ENCODE results near the gene WWOX.

WWOX gene

GRCh38 chr16:79164388-79164995 lies 1065.0 kb downstream of the WWOX start:
- no peak for TF ChIP-seq POLR2A (IDR thresholded peaks at IDR 0.05; ENCODE audit: extremely low read depth, insufficient read length)
- no peak for TF ChIP-seq CTCF (IDR thresholded peaks at IDR 0.05; ENCODE audit: low read depth, low read length)
- no peak for TF ChIP-seq MYC (IDR thresholded peaks at IDR 0.05; ENCODE audit: low read depth, low read length)
- TF ChIP-seq MAX (IDR thresholded peaks at IDR 0.05; ENCODE audit: low read depth, low read length): no peak
- DNase-seq (ENCODE audit: low read depth): no peak
- peak overlapping the region; percentile 32 for H3K4me3 ChIP-seq (ENCODE audit: low read depth, low read length)

GRCh38 chr16:79165079-79165478 lies 1065.6 kb downstream of the WWOX start:
- DNase-seq (ENCODE audit: low read depth): no peak
- TF ChIP-seq CTCF (IDR thresholded peaks at IDR 0.05; ENCODE audit: low read depth, low read length): no peak
- TF ChIP-seq POLR2A (IDR thresholded peaks at IDR 0.05; ENCODE audit: extremely low read depth, insufficient read length): no peak
- TF ChIP-seq MAX (IDR thresholded peaks at IDR 0.05; ENCODE audit: low read depth, low read length): no peak
- no peak for TF ChIP-seq MYC (IDR thresholded peaks at IDR 0.05; ENCODE audit: low read depth, low read length)
- H3K4me3 ChIP-seq (ENCODE audit: low read depth, low read length): no peak overlapping the region

- TF ChIP-seq MAX (IDR thresholded peaks at IDR 0.05; ENCODE audit: low read depth, low read length): no peak
- no peak for TF ChIP-seq POLR2A (IDR thresholded peaks at IDR 0.05; ENCODE audit: extremely low read depth, insufficient read length)
- no peak for TF ChIP-seq CTCF (IDR thresholded peaks at IDR 0.05; ENCODE audit: low read depth, low read length)
- no peak for TF ChIP-seq MYC (IDR thresholded peaks at IDR 0.05; ENCODE audit: low read depth, low read length)
- DNase-seq (ENCODE audit: low read depth): no peak
- no peak overlapping the region for H3K4me3 ChIP-seq (ENCODE audit: low read depth, low read length)
Measured at GRCh38 chr16:79165506-79165905, 1066.1 kb downstream of the WWOX start.

GRCh38 chr16:79167893-79168292 lies 1068.4 kb downstream of the WWOX start:
- no peak overlapping the region for H3K4me3 ChIP-seq (ENCODE audit: low read depth, low read length)
- DNase-seq (ENCODE audit: low read depth): no peak
- TF ChIP-seq MYC (IDR thresholded peaks at IDR 0.05; ENCODE audit: low read depth, low read length) (no peak), MAX (IDR thresholded peaks at IDR 0.05; ENCODE audit: low read depth, low read length) (no peak), CTCF (IDR thresholded peaks at IDR 0.05; ENCODE audit: low read depth, low read length) (no peak), POLR2A (IDR thresholded peaks at IDR 0.05; ENCODE audit: extremely low read depth, insufficient read length) (no peak)

GRCh38 chr16:79168321-79168720 lies 1068.9 kb downstream of the WWOX start:
- TF ChIP-seq MAX (IDR thresholded peaks at IDR 0.05; ENCODE audit: low read depth, low read length): no peak
- TF ChIP-seq MYC (IDR thresholded peaks at IDR 0.05; ENCODE audit: low read depth, low read length): no peak
- TF ChIP-seq CTCF (IDR thresholded peaks at IDR 0.05; ENCODE audit: low read depth, low read length): no peak
- no peak for TF ChIP-seq POLR2A (IDR thresholded peaks at IDR 0.05; ENCODE audit: extremely low read depth, insufficient read length)
- DNase-seq (ENCODE audit: low read depth): no peak
- H3K4me3 ChIP-seq (ENCODE audit: low read depth, low read length): no peak overlapping the region

Data from NB4 (cell line).